ENCODE data around the gene FPR2.
"Not testable (repeated sequence)": the region's sequence is repeated elsewhere in the genome, so short reads cannot be mapped to it uniquely, and the experiment has no call there.

Gene FPR2

GRCh38 chr19:51760697-51761356, at the start of gene FPR2:
Gene FPR2 (plus strand): TSS chr19:51761180. CDS start chr19:51768659, 7,479 bp downstream.
- no peak for DNase-seq (ENCODE audit: low read depth)

GRCh38 chr19:51711702-51712101, 49.3 kb upstream of the FPR2 start:
- no peak for DNase-seq (ENCODE audit: low read depth)

- no peak for DNase-seq (ENCODE audit: low read depth)
Measured at GRCh38 chr19:51712461-51713081, 48.4 kb upstream of the FPR2 start.

- DNase-seq (ENCODE audit: low read depth), result no peak
Measured at GRCh38 chr19:51713319-51714285, 47.4 kb upstream of the FPR2 start.

DNA sequence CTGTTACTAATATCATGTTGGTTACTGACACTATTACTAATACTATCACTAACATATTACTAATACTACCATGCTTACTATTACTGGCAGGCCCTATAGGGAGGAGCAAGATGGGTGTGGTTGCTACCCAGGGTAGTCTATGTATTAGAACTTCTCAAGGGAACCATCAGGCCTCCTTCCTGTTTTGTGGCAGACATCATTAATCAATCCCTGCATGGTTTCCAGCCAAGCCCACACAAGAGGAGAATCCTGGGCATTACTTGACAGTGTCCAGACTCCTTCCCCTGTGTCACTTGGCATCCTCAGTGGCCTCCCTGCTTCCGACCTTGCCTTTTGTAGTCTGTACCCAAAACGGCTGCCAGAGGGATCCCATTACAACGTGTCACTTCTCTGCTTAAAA, 46.1 kb upstream of the FPR2 start:
- DNase-seq (ENCODE audit: low read depth), result no peak

- DNase-seq (ENCODE audit: low read depth), result no peak
Measured at GRCh38 chr19:51715850-51716249, 45.1 kb upstream of the FPR2 start.

GRCh38 chr19:51716925-51717324, 44.1 kb upstream of the FPR2 start:
- no peak for DNase-seq (ENCODE audit: low read depth)

- DNase-seq (ENCODE audit: low read depth), result no peak
Measured at GRCh38 chr19:51719251-51719988, 41.6 kb upstream of the FPR2 start.

GRCh38 chr19:51721905-51722304, 39.1 kb upstream of the FPR2 start:
- DNase-seq (ENCODE audit: low read depth), result no peak

DNA sequence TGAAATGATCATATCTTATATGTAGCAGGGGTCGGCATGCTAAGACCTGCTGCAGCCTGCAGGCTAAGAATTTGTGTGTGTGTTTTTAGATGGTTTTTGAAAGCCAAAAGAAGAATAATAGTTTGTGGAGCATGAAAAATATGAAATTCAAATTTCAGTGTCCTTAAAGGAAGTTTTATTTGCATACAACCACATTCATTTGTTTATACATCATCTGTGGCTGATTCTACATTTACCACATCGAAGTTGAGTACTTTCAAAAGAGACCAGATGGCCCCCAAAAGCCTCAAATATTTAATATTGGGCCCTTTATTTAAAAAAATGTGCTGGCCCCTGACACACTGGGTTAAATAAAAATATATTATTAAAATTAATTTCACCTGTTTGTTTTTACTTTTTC, 38.5 kb upstream of the FPR2 start:
- no peak for DNase-seq (ENCODE audit: low read depth)

- DNase-seq (ENCODE audit: low read depth), result no peak
Measured at GRCh38 chr19:51724543-51724942, 36.4 kb upstream of the FPR2 start.

- DNase-seq (ENCODE audit: low read depth), result no peak
Measured at GRCh38 chr19:51726049-51726448, 34.9 kb upstream of the FPR2 start.

- DNase-seq (ENCODE audit: low read depth), result no peak
Measured at GRCh38 chr19:51727349-51727880, 33.6 kb upstream of the FPR2 start.

DNA sequence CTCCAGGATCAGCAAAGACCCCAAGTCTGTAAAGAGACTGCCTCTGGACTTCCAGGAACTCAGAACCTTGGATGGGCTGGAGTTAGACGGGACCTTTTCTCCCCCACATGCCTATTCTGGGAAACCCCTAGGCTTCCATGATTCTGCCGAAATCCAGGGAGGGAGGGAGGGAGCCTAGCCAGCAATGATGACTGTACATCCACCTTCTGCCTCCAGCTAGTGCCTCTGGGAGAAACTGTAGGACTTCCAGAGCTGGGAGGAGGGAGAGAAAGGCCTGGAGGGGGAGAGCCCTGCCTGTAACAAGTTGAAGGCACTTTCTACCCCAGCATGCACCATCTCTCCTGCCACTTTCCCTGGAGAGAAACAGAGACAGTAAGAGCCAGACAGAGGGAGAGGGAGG, 31.2 kb upstream of the FPR2 start:
- no peak for DNase-seq (ENCODE audit: low read depth)

- DNase-seq (ENCODE audit: low read depth), result no peak
Measured at GRCh38 chr19:51733742-51734522, 27.0 kb upstream of the FPR2 start.

- DNase-seq (ENCODE audit: low read depth), result no peak
Measured at GRCh38 chr19:51735759-51736449, 25.1 kb upstream of the FPR2 start.

- DNase-seq (ENCODE audit: low read depth), result no peak
Measured at GRCh38 chr19:51737389-51737788, 23.6 kb upstream of the FPR2 start.

DNA sequence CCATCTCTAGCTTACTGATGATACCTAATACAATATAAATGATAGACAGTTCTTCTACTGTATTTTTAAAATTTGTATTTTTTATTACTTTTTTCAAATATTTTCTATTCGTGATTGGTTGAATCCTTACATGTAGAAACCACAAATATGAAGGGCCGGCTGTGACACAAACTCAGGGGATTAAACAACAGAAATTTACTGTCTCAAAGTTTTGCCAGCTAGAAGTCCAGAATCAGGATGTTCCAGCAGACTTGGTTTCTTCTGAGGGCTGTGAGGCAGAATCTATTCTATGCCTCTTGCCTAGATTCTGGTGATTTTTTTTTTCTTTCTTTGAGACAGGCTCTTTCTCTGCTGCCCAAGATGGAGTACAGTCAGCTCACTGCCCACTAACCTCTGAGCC, 23.1 kb upstream of the FPR2 start:
- no peak for DNase-seq (ENCODE audit: low read depth)

DNA sequence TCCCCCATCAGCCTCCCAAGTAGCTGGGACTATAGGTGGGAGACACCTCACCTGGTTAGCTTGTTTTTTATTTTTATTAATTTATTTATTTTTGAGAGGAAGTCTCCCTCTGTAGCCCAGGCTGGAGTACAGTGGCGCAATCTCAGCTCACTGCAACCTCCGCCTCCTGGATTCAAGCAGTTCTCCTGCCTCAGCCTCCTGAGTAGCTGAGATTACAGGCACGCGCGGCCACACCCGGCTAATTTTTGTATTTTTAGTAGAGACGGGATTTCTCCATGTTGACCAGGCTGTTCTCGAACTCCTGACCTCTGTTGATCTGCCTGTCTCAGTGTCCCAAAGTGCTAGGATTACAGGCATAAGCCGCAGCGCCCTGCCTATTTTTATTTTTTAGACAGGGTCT, 22.5 kb upstream of the FPR2 start:
- DNase-seq (ENCODE audit: low read depth), result not testable (repeated sequence)

GRCh38 chr19:51739466-51740213, 21.3 kb upstream of the FPR2 start:
- no peak for DNase-seq (ENCODE audit: low read depth)
